ENCODE data around the gene CORO7.

- TF ChIP-seq EZH2 (IDR thresholded peaks at IDR 0.05; ENCODE audit: borderline replicate concordance, insufficient read depth, low read depth, low read length, poor library complexity, severe bottlenecking) (no peak), CTCF (IDR thresholded peaks at IDR 0.05) (no peak)
Observed at GRCh38 chr16:4365014-4365406, 51.4 kb downstream of the CORO7 start.
